WI38 (cell line): ENCODE results near the gene PANX2.

Source experiments
- H3K4me3 ChIP-seq: 2 replicates; pipeline ENCODE4 v1.5.1; 2011; ENCODE audit warnings: low read depth, mild to moderate bottlenecking, control low read depth, low read length
- TF ChIP-seq, protein P1 (sequence below): IDR thresholded peaks from 2 replicates; pipeline ENCODE4 v1.5.1; 2012; ENCODE audit warnings: low read depth, mild to moderate bottlenecking, control low read depth, low read length

The PANX2 gene

DNA sequence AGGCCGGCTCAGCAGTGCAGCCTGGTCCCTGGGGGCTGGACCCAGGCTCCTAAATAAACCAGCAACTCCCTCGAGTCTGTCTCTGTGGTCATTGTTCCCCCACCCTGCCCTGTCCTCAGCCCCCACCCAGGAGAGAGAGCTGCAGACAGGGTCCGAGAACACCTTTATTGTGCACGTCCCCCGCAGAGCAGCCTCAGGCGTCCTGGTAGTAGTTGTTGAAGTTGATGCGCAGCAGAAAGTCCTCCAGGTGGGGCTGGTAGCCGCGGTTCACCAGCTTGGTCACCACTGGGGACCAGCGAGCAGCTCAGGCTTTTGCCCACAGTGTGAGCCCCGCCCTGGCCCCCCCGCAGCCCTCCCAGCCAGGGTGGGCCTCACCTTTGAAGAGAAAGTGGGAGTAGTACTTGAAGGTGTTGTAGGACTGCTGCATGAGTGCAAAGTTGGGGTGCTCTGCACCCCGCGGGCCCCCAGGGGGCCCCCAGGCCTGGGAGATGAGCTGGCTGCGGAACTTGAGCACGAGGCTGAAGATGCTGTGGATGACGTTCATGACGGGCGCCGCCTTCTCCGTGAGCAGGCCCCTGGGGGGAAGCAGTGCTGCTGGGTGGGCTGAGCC is 47.1 kb downstream of the PANX2 start:
- TF ChIP-seq, protein P1, sequence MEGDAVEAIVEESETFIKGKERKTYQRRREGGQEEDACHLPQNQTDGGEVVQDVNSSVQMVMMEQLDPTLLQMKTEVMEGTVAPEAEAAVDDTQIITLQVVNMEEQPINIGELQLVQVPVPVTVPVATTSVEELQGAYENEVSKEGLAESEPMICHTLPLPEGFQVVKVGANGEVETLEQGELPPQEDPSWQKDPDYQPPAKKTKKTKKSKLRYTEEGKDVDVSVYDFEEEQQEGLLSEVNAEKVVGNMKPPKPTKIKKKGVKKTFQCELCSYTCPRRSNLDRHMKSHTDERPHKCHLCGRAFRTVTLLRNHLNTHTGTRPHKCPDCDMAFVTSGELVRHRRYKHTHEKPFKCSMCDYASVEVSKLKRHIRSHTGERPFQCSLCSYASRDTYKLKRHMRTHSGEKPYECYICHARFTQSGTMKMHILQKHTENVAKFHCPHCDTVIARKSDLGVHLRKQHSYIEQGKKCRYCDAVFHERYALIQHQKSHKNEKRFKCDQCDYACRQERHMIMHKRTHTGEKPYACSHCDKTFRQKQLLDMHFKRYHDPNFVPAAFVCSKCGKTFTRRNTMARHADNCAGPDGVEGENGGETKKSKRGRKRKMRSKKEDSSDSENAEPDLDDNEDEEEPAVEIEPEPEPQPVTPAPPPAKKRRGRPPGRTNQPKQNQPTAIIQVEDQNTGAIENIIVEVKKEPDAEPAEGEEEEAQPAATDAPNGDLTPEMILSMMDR: no peak
- H3K4me3 ChIP-seq: no peak overlapping the region

DNA sequence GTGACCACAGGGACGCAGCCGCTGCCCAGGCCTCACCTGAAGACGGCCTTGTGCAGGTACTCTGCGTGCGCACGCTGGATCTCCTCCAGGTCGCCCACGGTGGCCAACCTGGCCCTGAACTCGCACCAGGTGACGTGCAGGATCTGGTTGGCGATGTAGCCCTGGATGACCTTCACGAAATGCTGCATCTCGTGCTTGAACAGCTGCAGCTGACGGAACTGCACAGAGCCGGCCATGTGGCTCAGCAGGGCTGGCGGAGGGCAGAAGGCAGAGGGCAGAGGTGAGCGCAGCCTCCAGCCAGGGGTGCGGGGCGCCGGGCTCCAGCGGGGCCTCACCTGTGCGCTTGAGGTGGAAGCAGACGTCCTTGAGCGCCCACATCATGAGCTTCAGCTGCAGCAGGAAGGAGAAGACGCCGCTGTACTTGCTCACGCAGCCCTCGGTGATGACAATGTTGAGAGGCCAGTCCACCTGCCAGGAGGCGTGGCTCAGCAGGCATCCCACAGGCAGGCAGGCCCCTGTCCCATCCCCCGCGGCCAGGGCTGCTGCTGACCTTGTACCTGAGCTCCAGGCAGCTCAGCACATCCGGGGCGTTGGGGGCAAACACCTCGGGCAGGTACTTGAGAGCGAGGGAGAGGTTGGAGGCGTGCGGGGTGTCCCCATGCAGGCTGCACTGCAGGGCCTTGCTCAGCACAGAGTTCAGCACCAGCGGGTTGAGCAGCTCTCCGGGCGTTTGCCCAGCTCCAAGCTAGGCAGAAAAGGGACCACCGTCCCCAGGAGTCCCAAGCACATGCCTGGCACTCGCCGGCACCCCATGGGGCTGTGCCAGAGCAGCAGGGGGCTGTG is 47.8 kb downstream of the PANX2 start:
- no peak overlapping the region for H3K4me3 ChIP-seq
- TF ChIP-seq, protein P1: no peak

DNA sequence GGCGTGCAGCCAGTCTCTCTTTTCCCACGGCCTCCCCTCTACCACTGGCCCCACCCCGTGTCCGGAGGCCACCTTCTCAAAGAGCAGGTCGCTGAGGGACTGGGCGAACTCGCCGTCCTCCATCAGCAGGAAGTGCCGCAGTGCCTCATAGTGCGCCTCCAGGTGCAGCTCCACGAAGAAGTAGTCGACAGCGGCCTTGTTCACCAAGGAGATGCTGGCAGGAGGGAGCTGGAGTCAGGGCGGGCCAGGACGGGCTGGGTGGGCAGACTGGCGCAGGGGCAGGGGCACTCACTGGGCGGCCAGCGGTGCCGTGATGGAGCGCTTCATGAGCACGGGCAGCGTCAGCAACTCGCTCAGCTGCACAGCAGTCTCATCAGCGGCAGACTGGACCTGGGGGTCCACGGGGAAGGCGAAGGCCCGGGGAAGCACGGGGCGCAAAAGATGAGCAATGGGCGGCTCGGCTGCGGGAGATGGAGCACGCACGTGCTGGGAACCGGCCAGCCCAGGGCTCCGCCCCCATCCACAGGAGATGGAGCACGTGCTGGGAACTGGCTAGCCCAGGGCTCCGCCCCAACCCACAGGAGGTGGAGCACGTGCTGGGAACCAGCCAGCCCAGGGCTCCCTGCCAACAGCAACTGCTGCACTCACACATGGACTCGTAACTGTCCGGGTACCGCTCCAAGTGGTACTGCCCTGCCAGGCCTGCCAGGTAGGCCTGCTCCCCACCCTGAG is 48.6 kb downstream of the PANX2 start:
- TF ChIP-seq, protein P1: no peak
- no peak overlapping the region for H3K4me3 ChIP-seq

DNA sequence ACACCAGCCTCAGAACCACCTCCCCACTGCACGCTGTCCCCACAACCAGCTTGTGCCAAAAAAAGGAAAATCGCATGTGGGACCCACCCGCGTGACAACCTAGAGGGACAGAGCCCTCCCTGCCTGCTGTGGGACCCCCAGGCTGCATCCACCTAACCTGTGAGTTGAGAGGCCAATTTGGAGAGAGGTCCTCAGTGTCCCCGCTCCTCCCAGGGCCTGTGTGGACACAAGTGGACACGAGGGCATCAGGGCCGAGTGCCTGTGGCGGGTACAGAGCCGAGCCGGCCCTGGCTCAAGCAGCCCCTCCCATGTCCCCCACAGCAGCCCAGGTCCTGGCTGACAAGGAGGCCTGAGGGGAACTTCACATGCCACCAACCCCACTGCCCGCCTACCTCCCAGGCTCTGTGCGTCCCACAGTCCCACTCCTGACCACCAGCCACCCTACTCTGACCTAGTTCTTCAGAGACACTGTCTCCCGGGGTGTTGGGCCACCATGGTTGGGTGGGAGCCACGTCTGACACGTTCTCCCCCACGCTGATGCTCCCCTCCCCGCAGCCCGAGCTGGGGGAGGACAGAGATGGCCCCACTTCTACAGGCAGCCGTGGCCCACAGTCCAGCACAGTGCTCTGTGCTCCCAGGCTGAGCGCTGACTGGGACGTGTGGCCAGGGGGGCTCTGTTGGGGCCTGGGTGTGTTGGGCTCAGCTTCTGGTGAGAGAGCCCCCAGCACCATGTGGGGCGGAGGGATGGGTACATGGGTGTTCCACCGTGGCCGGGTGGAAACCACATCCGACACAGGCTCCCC is 49.5 kb downstream of the PANX2 start:
- H3K4me3 ChIP-seq: no peak overlapping the region
- TF ChIP-seq, protein P1: no peak

DNA sequence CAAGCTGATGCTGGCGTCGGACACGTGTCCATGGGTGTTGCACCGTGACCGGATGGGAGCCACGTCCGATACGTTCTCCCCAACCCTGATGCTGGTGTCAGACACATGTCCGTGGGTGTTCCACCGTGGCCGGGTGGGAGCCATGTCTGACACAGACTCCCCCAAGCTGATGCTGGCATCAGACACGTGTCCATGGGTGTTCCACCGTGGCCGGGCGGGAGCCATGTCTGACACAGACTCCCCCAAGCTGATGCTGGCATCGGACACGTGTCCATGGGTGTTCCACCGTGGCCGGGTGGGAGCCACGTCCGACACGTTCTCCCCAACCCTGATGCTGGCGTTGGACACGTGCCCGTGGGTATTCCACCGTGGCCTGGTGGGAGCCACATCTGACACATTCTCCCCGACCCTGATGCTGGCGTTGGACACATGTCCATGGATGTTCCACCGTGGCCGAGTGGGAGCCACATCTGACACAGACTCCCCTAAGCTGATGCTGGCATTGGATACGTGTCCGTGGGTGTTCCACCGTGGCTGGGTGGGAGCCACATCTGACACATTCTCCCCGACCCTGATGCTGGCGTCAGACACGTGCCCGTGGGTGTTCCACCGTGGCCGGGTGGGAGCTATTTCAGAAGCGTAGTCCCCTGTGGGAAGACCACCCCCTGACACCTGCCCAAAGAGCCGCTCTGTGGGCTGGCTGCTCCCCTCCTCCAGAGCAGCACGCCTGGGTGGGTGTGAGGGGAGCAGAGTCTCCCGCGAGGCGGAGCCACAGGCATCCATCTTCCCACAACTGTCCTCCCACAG is 50.3 kb downstream of the PANX2 start:
- TF ChIP-seq, protein P1: no peak

DNA sequence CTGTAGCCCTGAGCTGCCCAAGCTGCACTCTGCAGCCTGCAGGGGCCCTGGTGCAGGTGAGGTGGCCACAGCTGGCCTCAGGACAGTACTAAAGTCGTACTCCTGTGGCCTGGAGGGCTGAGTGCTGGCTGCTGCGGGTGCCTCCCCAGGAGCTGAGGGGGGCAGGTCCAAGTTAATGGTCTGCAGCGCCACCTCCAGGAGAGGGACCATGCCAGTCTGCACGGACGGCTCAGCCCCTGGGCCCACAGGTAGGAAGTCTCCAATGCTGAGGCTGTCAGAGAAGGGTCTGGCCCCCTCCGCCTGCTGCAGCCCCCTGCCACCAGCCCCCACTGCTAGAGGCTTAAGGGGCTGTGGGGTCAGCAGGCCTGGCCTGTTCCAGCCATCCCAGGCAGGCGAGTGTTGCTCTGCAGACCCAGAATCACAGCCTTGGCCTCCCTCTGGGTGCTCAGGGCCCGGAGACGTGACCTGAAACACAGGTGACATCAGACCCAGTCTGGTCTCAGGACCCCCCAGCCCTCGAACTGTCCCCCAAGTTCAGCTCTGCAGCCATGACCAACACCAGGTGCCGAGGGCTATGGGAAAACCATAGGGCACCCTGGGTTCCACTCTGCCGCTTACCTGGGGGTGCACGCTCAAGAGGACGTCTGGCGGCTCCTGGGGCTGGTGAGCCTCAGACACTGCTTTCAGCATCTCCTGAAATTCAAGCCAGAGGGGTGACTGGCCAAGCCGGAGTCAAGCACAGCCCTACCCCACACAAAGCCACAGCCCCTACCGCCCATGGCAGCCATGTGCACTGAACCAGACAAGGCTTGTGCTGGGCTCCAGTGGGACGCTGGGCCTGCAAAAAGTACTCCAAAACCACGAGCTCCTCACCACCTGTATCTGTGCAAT is 51.1 kb downstream of the PANX2 start:
- H3K4me3 ChIP-seq: no peak overlapping the region
- TF ChIP-seq, protein P1: no peak

More for the DNA sequence above, 50.3 kb downstream of the PANX2 start:
- H3K4me3 ChIP-seq: no peak overlapping the region
